Keratinocyte (primary cell): ENCODE results near the gene CCDC33. TPM values are rescaled to one million over a fixed set of nuclear protein-coding genes. Genes with fewer than 3 reads are reported as not detected.

Experiments used
- DNase-seq: peaks from one replicate; pipeline ENCODE4 v3.0.0-alpha.2; 2011; ENCODE audit warnings: low read depth, missing footprints, low spot score
- FAIRE-seq: peaks from 2 replicates; lab custom pipeline; 2011; peaks lifted over from hg19 to GRCh38; lab: Jason Lieb, UNC
- H2AFZ ChIP-seq: 2 replicates; pipeline ENCODE4 v1.6.0; 2012; ENCODE audit warnings: low read length, control low read depth, inconsistent platforms; ENCODE audit not compliant: control insufficient read depth
- H3K27ac ChIP-seq: 2 replicates; pipeline ENCODE4 v1.5.1; 2011; ENCODE audit warnings: low read length; ENCODE audit not compliant: control insufficient read depth, insufficient read depth
- H3K27me3 ChIP-seq: 3 replicates; pipeline ENCODE4 v1.6.0; 2011; ENCODE audit warnings: low read length; ENCODE audit not compliant: control insufficient read depth, insufficient read depth; ENCODE audit errors: extremely low read depth
- H3K36me3 ChIP-seq, 2 experiments: 2 replicates in 1 of 2; 3 replicates in 1 of 2; pipeline ENCODE4 v1.5.1; 2011; ENCODE audit warnings: low read length in 2 of 2, mild to moderate bottlenecking in 1 of 2; ENCODE audit not compliant: control insufficient read depth in 2 of 2, insufficient read depth in 2 of 2; ENCODE audit errors: extremely low read depth in 1 of 2
- H3K4me1 ChIP-seq: 3 replicates; pipeline ENCODE4 v1.5.1; 2011; ENCODE audit warnings: low read length; ENCODE audit not compliant: control insufficient read depth, insufficient read depth; ENCODE audit errors: extremely low read depth
- H3K4me2 ChIP-seq: 3 replicates; pipeline ENCODE4 v1.6.0; 2011; ENCODE audit warnings: low read depth, low read length; ENCODE audit not compliant: control insufficient read depth, insufficient read depth; ENCODE audit errors: extremely low read depth
- H3K4me3 ChIP-seq, 3 experiments: fragments of 200-600 bp in 1 of 3; sonication (generic) in 1 of 3; 2 replicates in 2 of 3; 3 replicates in 1 of 3; pipeline ENCODE4 v1.5.1; 2011 to 2016; ENCODE audit warnings: low read length in 3 of 3, mild to moderate bottlenecking in 3 of 3, control low read depth in 2 of 3, inconsistent platforms in 1 of 3, low read depth in 1 of 3, mixed read lengths in 1 of 3, mixed run types in 1 of 3, moderate library complexity in 1 of 3; ENCODE audit not compliant: control insufficient read depth in 2 of 3, insufficient read depth in 2 of 3; ENCODE audit errors: extremely low read depth in 1 of 3
- H3K79me2 ChIP-seq: 2 replicates; pipeline ENCODE4 v1.6.0; 2012; ENCODE audit warnings: low read length; ENCODE audit not compliant: control insufficient read depth, insufficient read depth
- H3K9ac ChIP-seq: 3 replicates; pipeline ENCODE4 v1.6.0; 2011; ENCODE audit warnings: low read length; ENCODE audit not compliant: control insufficient read depth, insufficient read depth; ENCODE audit errors: extremely low read depth
- H3K9me1 ChIP-seq: 3 replicates; pipeline ENCODE4 v1.6.0; 2011; ENCODE audit warnings: low read length; ENCODE audit not compliant: control insufficient read depth, insufficient read depth; ENCODE audit errors: extremely low read depth
- H3K9me3 ChIP-seq: 2 replicates; pipeline ENCODE4 v1.5.1; 2012; ENCODE audit warnings: low read depth, low read length; ENCODE audit not compliant: control insufficient read depth
- H4K20me1 ChIP-seq: 3 replicates; pipeline ENCODE4 v1.6.0; 2011; ENCODE audit warnings: low read length; ENCODE audit not compliant: control insufficient read depth, insufficient read depth; ENCODE audit errors: extremely low read depth
- CTCF ChIP-seq, 3 experiments: IDR thresholded peaks in 1 of 3; conservative IDR thresholded peaks in 1 of 3; optimal IDR thresholded peaks in 1 of 3; 2 replicates in 2 of 3; 3 replicates in 1 of 3; pipeline versions ENCODE3 to v1.5.1; 2011; ENCODE audit warnings: low read length in 3 of 3, mild to moderate bottlenecking in 3 of 3, moderate library complexity in 2 of 3, control low read depth in 1 of 3, inconsistent platforms in 1 of 3; ENCODE audit not compliant: insufficient read depth in 2 of 3; ENCODE audit errors: extremely low read depth in 1 of 3
- EZH2 ChIP-seq: IDR thresholded peaks from one replicate; pipeline ENCODE4 v1.6.1; 2012; ENCODE audit warnings: inconsistent platforms, mild to moderate bottlenecking, low read length, moderate library complexity
- dilution Hi-C: fragments of 300-500 bp; cut with MboI; formaldehyde crosslinking; loops from one replicate; pipeline ENCODE4 v1.7.0; 2020; ENCODE audit warnings: low sequenced_read_pairs; ENCODE audit not compliant: extremely low pct_ligation_motif_present
- polyA plus RNA-seq, 5 experiments: library from polyadenylated mRNA; depleted of rRNA in 3 of 5; stranded (reverse) in 3 of 5; stranded (forward) in 1 of 5; unstranded in 1 of 5; fragments of >200 nt; gene quantifications; 1 replicate in 1 of 5; 2 replicates in 3 of 5; 3 replicates in 1 of 5; pipeline versions ENCODE4 v1.2.1 to v1.2.3, GENCODE V29; 2011 to 2012; ENCODE audit warnings: missing spikeins in 2 of 5, low read depth in 1 of 5, low replicate concordance in 1 of 5

Gene CCDC33
- polyA plus RNA-seq, 1 donor (not counting 4 experiments of a cell fraction or from before 2014, with no cell fraction given), result not detected

- Histone ChIP-seq H3K9me1 (no peaks in the 10 kb centered on the region), H3K36me3 (no peaks in the 10 kb centered on the region), H3K4me1 (peaks cover 7% of the 10 kb centered on the region), H3K9ac (no peak overlapping the region), H3K4me3 (no peak overlapping the region), H3K79me2 (no peaks in the 10 kb centered on the region), H2AFZ (no peak overlapping the region), H3K27ac (no peak overlapping the region), H3K27me3 (peaks cover 4% of the 10 kb centered on the region), H3K9me3 (no peaks in the 10 kb centered on the region), H4K20me1 (peaks cover 3% of the 10 kb centered on the region), H3K4me2 (no peak overlapping the region)
- TF ChIP-seq EZH2, result no peak
- no peak for TF ChIP-seq CTCF (optimal IDR thresholded peaks at IDR 0.05 in 1 of 3, IDR thresholded peaks at IDR 0.05 in 1 of 3, conservative IDR thresholded peaks at IDR 0.05 in 1 of 3; ENCODE audit: extremely low read depth in 1 of 3, insufficient read depth in 2 of 3, low read length in 3 of 3)
- DNase-seq (no peak), FAIRE-seq (no peak)
- dilution Hi-C loops, result no loop called here
Observed at GRCh38 chr15:74339371-74339770, 103.2 kb downstream of the CCDC33 start.

GRCh38 chr15:74340150-74340549, 104.0 kb downstream of the CCDC33 start:
- dilution Hi-C loops, result no loop called here
- DNase-seq (no peak), FAIRE-seq (peak; percentile 72)
- Histone ChIP-seq H3K4me1 (peaks cover 7% of the 10 kb centered on the region), H3K9me3 (no peaks in the 10 kb centered on the region), H3K4me2 (no peak overlapping the region), H3K27me3 (no peaks in the 10 kb centered on the region), H3K79me2 (no peaks in the 10 kb centered on the region), H4K20me1 (no peaks in the 10 kb centered on the region), H2AFZ (no peak overlapping the region), H3K36me3 (no peaks in the 10 kb centered on the region), H3K27ac (no peak overlapping the region), H3K9ac (no peak overlapping the region), H3K4me3 (no peak overlapping the region), H3K9me1 (no peaks in the 10 kb centered on the region)
- TF ChIP-seq EZH2 (no peak), CTCF (optimal IDR thresholded peaks at IDR 0.05 in 1 of 3, IDR thresholded peaks at IDR 0.05 in 1 of 3, conservative IDR thresholded peaks at IDR 0.05 in 1 of 3; ENCODE audit: extremely low read depth in 1 of 3, insufficient read depth in 2 of 3, low read length in 3 of 3) (no peak)
